Breast epithelium (tissue), 4 donors: ENCODE measurements around the gene RGL1. TPM values are rescaled to one million over a fixed set of nuclear protein-coding genes. Genes with fewer than 3 reads are reported as not detected.

Experiments used
- DNase-seq, 2 donors: peaks; one replicate each; pipeline ENCODE4 v3.0.0-alpha.2; 2019; ENCODE audit warnings: low spot score in 2 of 2
- H3K27ac ChIP-seq, 2 donors: fragments of 200-600 bp; sonication (generic) in 1 of 2; one replicate each; pipeline ENCODE4 v1.5.1; 2016 to 2019; ENCODE audit warnings: mild to moderate bottlenecking in 1 of 2
- H3K27me3 ChIP-seq, 2 donors: fragments of 200-600 bp; sonication (generic) in 1 of 2; one replicate each; pipeline versions ENCODE4 v1.5.1 to v1.6.0; 2017 to 2019; ENCODE audit warnings: control low read depth in 1 of 2, mild to moderate bottlenecking in 1 of 2
- H3K36me3 ChIP-seq: fragments of 200-600 bp; one replicate; pipeline ENCODE4 v1.5.1; 2019
- H3K4me1 ChIP-seq, 2 donors: fragments of 200-600 bp; sonication (generic); one replicate each; pipeline ENCODE4 v1.5.1; 2016 to 2019; ENCODE audit warnings: control low read depth in 1 of 2
- H3K4me3 ChIP-seq, 3 donors: fragments of 200-600 bp; sonication (generic); 1 replicate in 2 of 3; 2 replicates in 1 of 3; pipeline ENCODE4 v1.5.1; 2016 to 2019; ENCODE audit warnings: mild to moderate bottlenecking in 3 of 3, moderate library complexity in 2 of 3
- H3K9me3 ChIP-seq, 2 donors: fragments of 200-600 bp; sonication (generic) in 1 of 2; one replicate each; pipeline ENCODE4 v1.5.1; 2016 to 2019; ENCODE audit warnings: control low read depth in 1 of 2
- CTCF ChIP-seq, 3 donors: fragments of 450-650 bp; IDR thresholded peaks; one replicate each; pipeline ENCODE4 v1.5.1; 2016 to 2017; ENCODE audit warnings: antibody characterized with exemption in 3 of 3, mild to moderate bottlenecking in 3 of 3, moderate library complexity in 3 of 3
- POLR2A ChIP-seq: fragments of 450-650 bp; IDR thresholded peaks from one replicate; pipeline ENCODE4 v1.6.1; 2016; ENCODE audit warnings: antibody characterized with exemption, mild to moderate bottlenecking, moderate library complexity
- POLR2AphosphoS5 ChIP-seq, 3 donors: sonication (generic); formaldehyde crosslinking; IDR thresholded peaks; one replicate each; pipeline ENCODE4 v1.6.1; 2017; ENCODE audit warnings: antibody characterized with exemption in 3 of 3
- intact Hi-C: fragments of 100-400 bp; cut with DNase I; formaldehyde crosslinking; loops from one replicate; pipeline ENCODE4 v1.15.1; 2023; ENCODE audit warnings: low total_unique reads
- total RNA-seq, 3 donors: library from RNA; depleted of rRNA; stranded (reverse); fragments of >200 nt; gene quantifications; one replicate each; pipeline ENCODE4 v1.1.0, GENCODE V29; 2016

RGL1 gene
- total RNA-seq, 3 donors from 2014 or later, result 24.9 to 70.2 (median 26.8) TPM

DNA sequence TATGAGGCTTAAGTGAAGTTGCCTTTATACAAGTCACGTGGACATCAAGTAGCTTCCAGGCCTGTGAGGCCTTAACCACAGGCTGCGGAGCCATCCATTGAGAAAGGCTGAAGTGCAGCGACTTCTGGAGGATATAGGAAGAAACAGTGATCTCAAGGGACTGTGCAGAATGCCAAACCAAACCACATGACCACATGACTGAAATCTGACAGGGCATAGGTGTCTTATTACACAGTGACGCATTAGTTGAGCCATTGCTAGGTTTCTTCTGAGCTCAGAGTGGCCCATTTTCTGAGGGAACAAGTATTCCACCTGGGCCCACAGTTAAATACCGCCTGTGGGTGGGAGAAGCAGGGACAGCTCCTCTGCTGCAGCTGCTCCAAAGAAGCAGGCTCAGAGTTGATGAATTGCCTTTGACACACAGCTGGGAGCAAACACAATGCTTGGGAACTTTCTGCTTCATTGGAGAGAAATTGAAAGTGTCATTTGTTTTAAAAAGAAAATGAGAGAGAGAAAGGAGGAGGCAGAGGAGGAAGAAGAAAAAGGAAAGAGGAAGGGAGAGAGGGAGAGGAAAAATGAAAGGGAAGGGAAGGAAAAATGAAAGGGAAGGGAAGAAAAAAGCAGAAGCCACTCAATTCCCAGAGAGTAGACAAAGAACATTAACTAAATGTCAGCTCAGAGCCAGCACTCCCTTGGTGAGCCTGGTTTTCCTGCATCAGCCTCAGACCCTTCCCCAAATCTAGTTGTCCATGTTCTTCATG, 138.2 kb downstream of the RGL1 start:
- DNase-seq, result no peak
- TF ChIP-seq POLR2A, result no peak
- no peak for TF ChIP-seq POLR2AphosphoS5 (IDR thresholded peaks at IDR 0.05)
- TF ChIP-seq CTCF (IDR thresholded peaks at IDR 0.05), result no peak
- Histone ChIP-seq H3K4me1 (no peaks in the 10 kb centered on the region), H3K9me3 (no peaks in the 10 kb centered on the region), H3K4me3 (no peak overlapping the region), H3K36me3 (no peaks in the 10 kb centered on the region), H3K27me3 (no peaks in the 10 kb centered on the region), H3K27ac (no peak overlapping the region)
- intact Hi-C loops, result no loop called here

DNA sequence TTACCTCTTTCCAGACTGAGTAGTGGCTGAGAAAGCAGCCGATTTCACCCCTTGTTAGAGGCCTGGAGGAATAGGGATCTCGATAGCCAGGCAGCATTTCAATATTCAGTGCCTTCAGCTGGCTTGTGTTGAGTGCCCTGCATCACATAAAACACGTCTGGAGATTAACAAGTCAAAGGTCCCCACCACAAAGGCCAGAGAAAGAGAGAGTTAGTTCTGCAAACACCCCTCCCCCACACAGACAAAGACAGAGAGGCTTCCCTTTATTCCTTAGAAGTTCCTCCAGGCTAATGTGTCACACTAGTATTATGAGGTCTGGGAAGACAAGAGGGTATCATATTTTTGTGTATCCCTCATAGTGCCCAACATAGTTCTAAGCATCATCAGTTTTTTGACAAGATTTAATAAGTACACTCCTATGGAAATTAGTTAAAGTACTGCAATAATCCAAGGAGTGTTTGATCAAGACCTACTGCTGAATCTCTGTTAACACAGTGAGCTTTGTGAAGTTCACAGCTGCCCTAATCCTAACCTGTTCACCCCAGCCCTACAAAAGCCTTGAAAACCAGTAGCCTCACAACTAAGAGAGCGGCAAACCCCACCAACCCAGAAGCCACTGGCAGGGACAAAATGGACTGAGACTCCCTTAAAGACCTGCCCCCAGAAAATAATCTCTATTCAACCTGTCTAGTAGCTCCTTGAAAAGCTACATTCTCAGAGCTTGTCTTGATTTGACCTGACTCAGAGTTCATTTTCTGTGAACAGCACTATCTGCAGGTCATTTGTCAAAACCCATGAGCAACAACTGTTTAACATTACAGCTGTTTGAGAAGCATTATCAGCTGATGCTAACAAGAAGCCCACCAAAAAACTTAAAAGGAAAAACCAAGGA, 140.8 kb downstream of the RGL1 start:
- H3K4me1 ChIP-seq, result no peaks in the 10 kb centered on the region
- intact Hi-C loops, result no loop called here
- H3K36me3 ChIP-seq, result no peaks in the 10 kb centered on the region
- DNase-seq, result no peak
- no peak overlapping the region for H3K4me3 ChIP-seq
- no peaks in the 10 kb centered on the region for H3K9me3 ChIP-seq
- no peak overlapping the region for H3K27ac ChIP-seq
- TF ChIP-seq POLR2A (no peak), CTCF (IDR thresholded peaks at IDR 0.05) (no peak), POLR2AphosphoS5 (IDR thresholded peaks at IDR 0.05) (no peak)
- no peaks in the 10 kb centered on the region for H3K27me3 ChIP-seq

DNA sequence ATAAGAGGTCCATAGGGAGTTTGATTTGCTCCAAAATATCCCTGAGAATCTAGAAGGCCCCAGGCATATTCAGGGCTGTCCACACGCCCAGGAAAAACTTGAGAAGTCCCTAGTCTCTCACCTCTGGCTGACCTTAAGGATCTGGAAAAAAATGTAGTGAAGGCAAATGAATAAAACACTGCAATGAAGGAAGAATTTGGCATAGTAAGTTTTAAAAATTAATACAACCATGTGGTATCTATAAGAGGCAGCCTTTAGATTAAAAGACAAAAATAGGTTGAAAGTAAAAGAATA, 141.3 kb downstream of the RGL1 start:
- Histone ChIP-seq H3K27ac (no peak overlapping the region), H3K9me3 (no peaks in the 10 kb centered on the region), H3K27me3 (no peaks in the 10 kb centered on the region), H3K4me3 (no peak overlapping the region), H3K4me1 (no peaks in the 10 kb centered on the region), H3K36me3 (no peaks in the 10 kb centered on the region)
- TF ChIP-seq POLR2AphosphoS5 (IDR thresholded peaks at IDR 0.05) (no peak), POLR2A (no peak), CTCF (IDR thresholded peaks at IDR 0.05) (no peak)
- intact Hi-C loops, result no loop called here
- no peak for DNase-seq

DNA sequence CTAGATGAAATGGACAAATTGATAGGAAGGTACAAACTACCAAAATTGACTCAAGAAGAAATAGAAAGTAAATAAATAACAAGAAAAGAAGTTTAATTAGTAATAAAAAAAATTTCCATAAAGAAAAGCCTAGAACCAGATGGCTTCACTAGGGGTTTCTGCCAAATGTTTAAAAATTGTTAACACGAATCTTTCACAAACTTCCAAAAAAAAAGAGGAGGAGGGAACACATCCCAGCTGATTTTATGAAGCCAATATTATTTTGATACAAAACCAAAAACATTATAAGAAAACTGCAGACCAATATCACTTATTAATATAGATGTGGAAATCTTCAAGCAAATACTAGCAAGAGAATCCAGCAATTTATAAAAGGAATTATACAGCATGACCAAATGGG, 143.1 kb downstream of the RGL1 start:
- TF ChIP-seq CTCF (IDR thresholded peaks at IDR 0.05), result no peak
- no peak for TF ChIP-seq POLR2A
- no peak for TF ChIP-seq POLR2AphosphoS5 (IDR thresholded peaks at IDR 0.05)
- H3K4me3 ChIP-seq, result no peak overlapping the region
- intact Hi-C loops, result no loop called here
- DNase-seq, result no peak
- H3K4me1 ChIP-seq, result no peaks in the 10 kb centered on the region
- no peaks in the 10 kb centered on the region for H3K36me3 ChIP-seq
- H3K27ac ChIP-seq, result no peak overlapping the region
- no peaks in the 10 kb centered on the region for H3K9me3 ChIP-seq
- H3K27me3 ChIP-seq, result no peaks in the 10 kb centered on the region

DNA sequence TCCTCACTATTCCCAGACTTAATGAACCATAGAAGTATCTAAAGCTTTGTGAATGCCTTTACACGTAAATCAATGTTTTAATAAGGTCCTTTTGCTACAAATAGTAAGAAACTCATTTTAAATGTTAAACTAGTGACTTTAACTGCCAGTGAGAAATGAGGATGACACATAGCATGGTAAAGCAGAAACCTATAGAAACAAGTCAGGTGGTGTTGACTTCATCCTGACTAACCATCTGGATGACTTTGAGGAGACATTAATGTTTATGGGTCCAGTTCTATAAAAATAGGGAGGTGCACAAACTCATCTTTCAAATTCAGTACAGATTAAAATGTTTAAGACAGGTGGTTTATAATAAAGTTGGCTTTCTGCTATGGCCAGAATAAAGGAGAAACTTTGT, 147.2 kb downstream of the RGL1 start:
- no peaks in the 10 kb centered on the region for H3K36me3 ChIP-seq

More for the DNA sequence above, 147.2 kb downstream of the RGL1 start:
- Histone ChIP-seq H3K27me3 (no peaks in the 10 kb centered on the region), H3K4me3 (no peak overlapping the region), H3K9me3 (no peaks in the 10 kb centered on the region), H3K4me1 (no peaks in the 10 kb centered on the region), H3K27ac (no peak overlapping the region)
- intact Hi-C loops, result loop anchor here (5.0 kb wide), 1 partner anchor 1190 kb away; no protein-coding TSS in a partner anchor
- TF ChIP-seq CTCF (IDR thresholded peaks at IDR 0.05) (no peak), POLR2AphosphoS5 (IDR thresholded peaks at IDR 0.05) (no peak), POLR2A (no peak)
- DNase-seq, result no peak
